ENCODE measurements around the gene KDM2B.
A peak's percentile ranks its signal among the peaks of the same experiment; 100 is the strongest.

Gene KDM2B

DNA sequence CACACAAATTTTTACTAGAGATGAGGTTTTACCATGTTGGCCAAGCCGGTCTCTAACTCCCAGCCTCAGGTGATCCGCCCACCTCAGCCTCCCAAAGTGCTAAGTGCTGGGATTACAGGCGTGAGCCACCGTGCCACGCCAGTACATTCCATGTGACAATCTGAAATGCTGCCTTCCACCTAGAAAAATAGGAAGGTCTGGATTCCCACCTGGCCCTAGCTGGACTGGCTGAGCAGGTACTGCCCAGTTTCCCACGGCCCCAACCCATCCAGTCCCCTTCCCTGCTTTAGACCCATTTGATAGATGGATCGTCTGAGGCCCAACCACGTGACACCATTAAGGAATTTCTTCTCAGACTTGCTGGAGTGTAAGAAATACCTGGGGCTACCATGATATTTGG is 55.4 kb downstream of the KDM2B start:
- no peak for DNase-seq

GRCh38 chr12:121524196-121524916 is 56.5 kb downstream of the KDM2B start:
- no peak for DNase-seq

- no peak for DNase-seq
Measured at GRCh38 chr12:121523741-121524140, 57.1 kb downstream of the KDM2B start.

GRCh38 chr12:121522971-121523370 is 57.9 kb downstream of the KDM2B start:
- DNase-seq: no peak

- DNase-seq: no peak
Measured at GRCh38 chr12:121520586-121521086, 60.2 kb downstream of the KDM2B start.

- DNase-seq: no peak
Measured at GRCh38 chr12:121520119-121520518, 60.7 kb downstream of the KDM2B start.

GRCh38 chr12:121519227-121519626 is 61.6 kb downstream of the KDM2B start:
- no peak for DNase-seq

DNA sequence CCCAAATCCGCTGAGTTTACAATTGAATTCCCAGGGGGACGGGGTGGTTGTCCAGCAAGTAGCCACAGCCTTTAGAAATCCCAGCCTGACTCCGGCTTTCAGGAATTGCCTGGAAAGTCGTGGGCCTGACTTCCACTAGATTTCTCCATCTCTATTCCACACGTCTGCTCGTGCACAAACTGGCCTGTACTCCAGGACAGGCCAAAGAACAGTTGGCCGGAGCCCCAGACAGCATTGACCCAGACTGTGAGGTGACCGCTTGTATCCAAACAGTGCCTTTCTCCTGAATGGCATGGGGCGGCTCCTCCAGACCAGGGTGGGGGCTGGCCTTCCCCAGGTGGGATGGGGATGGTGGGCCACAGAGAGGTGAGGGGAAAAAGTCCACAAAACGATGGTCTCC is 62.2 kb downstream of the KDM2B start:
- DNase-seq: no peak

DNA sequence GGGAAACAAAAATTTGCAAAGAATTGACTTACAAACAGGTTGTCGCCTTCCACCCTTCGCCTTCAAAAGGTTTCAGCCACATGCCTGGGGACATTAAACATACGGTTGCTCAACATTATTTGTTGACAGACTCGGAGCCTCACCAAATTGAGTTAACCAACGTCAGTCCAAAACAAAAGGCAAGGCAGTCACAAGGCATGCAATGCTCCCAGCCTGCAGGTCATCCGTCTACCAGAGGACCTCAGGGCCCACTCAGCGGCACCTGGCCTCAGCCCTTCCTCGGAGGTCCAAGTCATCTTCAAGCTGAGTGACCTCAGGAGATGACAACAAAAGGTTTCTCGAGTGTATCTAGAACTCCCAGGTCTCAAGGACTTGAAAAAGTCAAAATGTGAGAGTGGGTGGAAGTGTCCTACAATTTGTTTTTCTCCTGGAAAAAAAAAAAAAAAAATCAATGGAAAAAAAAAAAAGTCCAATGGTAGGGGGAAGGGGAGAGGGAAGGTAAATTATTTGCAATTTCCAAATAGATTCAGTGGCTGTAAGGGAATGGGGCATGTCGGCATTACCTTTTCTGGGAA is 64.3 kb downstream of the KDM2B start:
- DNase-seq: no peak

DNA sequence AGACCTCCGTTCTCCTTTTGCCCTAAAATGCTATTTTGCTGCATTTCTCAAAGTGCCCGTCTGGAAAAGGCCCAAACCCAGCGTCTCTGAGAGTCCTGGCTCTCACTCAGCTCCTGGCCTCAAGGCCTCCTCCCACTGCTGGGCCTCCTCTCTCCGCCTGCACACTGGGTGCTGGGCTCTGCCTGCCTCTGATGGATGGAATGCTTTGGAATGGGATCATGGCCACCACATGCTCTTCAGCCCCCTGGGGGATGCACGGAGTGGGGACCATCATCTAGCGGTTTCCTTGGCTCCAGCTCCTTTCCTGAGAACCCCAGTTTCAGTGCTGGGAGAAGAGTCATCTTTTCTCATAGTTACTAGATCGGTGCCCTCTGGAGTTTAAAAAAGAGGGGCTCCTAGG is 65.2 kb downstream of the KDM2B start:
- no peak for DNase-seq

GRCh38 chr12:121514184-121514742 is 66.6 kb downstream of the KDM2B start:
- no peak for DNase-seq

GRCh38 chr12:121513464-121514183 is 67.2 kb downstream of the KDM2B start:
- DNase-seq: no peak

DNA sequence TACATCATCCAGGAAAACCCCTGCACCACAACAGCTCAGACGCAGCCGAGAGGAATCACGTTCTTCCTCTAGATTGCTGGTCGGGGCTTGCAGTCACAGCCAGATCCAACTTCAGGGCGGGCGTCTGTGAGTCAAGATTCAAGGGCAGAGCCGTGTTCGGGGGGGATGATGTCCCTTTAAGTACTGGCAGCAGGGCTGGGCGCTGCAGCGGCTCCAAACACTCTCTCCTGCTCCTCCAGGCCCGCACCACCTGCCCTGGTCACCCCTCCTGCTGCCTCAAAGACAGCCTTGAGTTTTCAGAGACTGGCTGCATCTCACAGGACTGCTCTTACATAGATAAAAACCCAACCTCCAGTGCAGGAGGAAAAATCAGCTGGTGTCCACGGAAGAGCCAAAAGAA is 68.3 kb downstream of the KDM2B start:
- no peak for DNase-seq

- no peak for DNase-seq
Measured at GRCh38 chr12:121511916-121512315, 68.9 kb downstream of the KDM2B start.

GRCh38 chr12:121509339-121509738 is 71.5 kb downstream of the KDM2B start:
- DNase-seq: no peak

- DNase-seq: no peak
Measured at GRCh38 chr12:121508533-121508932, 72.3 kb downstream of the KDM2B start.

GRCh38 chr12:121507984-121508383 is 72.8 kb downstream of the KDM2B start:
- DNase-seq: no peak

DNA sequence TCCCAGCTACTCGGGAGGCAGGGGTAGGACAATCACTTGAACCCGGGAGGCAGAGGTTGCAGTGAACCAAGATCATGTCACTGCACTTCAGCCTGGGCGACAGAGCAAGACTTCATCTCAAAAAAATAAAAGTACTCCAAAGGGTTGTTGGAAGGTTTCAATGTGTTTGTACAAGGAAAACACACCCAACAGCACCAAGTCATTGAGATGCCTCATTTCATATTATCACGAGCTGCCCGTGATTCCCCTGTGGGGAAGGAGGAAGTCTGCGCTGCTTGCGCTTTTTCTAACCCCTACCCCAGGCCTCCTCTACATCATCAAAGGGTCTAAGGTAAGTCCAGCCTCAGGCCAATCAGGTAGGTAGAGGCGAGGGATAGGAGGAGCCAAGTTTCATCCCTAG is 73.6 kb downstream of the KDM2B start:
- DNase-seq: no peak

DNA sequence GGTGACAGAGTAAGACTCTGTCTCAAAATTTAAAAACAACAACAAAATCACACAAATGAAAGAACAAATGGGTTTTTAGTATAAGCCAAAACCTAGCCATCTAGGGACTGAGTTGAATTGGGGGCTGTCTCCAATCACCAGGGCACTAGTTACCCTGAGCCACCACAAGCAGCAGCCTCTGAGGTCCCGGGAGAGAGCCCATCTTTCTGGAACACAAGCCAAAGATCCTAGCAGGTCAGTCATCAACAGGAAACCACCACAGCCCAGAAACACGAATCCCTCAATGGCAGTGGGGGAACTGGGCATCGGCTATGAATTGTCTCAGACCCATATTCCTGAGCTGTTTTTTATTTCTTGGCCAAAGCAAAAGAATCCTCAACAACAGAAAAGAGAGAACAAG is 75.3 kb downstream of the KDM2B start:
- DNase-seq: no peak

DNA sequence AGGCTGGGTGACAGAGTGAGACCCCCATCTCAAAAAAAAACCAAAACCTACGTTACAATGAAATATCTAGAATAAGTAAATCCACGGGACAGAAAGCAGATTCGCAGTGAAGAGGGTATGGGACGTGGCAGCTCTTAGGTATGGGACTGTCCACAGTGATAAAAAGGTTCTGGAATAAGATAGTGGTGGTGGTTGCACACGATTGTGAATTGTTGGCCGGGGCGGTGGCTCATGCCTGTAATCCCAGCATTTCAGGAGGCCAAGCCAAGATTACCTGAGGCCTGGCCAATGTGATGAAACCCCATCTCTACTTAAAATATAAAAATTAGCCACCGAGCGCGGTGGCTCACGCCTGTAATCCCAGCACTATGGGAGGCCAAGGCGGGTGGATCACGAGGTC is 76.3 kb downstream of the KDM2B start:
- DNase-seq: no peak

DNA sequence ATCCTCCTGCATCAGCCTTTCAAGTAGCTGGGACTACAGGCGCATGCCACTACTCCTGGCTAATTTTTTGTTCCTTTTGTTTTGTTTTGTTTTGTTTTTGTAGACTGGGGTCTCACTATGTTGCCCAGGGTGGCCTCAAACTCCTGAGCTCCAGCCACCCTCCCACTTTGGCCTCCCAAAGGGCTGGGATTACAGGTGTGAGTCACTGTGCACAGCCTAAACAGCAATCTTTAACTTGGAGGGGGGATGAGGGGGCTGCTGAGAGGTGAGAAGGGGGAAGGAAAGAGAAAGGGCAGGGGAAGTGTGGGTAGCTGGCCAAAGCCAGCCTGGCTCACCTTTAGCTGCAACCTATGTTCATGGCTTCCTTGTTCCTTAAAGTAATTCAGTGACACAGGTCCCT is 77.4 kb downstream of the KDM2B start:
- no peak for DNase-seq

- no peak for DNase-seq
Measured at GRCh38 chr12:121501946-121502345, 78.9 kb downstream of the KDM2B start.

DNA sequence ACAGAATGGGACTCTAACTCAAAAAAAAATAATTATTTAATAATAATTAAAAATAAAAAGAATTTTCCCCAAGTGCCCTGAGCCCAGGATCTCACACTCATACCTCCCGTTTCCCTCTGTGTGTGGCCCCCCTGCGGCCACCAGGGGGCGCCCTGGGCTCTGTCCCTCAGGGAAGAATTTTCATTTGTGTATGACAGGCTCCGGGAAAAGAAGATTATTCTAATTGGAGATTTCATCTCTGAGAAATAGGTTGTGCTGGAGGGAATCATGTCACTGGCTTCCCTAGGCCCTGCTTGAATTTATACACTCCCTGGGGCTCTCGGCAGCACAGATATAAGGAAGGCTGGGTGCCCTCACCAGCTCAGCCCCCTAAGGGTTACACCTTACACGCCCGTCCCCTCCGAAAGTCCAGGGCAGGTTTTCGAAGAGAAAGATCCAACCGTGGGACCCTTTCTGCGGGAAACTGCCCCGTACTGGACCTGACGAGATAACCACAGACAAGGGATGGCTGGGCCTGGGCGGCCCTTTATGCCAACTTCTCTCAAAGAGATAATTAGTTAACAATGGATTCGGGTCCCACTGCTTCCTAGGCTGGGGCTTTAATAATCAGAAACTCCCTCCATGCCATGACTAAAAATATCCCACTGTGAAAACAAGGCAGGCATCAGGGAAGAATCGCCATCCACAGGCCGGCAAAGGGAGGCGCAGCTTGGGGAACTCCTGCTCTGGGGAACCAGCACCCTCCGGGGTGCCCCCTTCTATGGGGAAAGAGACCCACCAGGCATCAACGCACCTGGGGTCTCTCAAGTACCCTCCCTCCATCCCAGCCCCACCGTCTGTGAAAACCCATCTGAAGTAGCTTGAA is 80.7 kb downstream of the KDM2B start:
- DNase-seq: peak; percentile 31

Measured in GDM1 (cell line).